B cell (primary cell): ENCODE measurements around the gene STOX1. TPM values are rescaled to one million over a fixed set of nuclear protein-coding genes. Genes with fewer than 3 reads are reported as not detected.

Source experiments
- ATAC-seq: fragments of 200-7000 bp; cut with Tn5 transposase; one replicate; pipeline ENCODE4 v1.10.0; 2021; ENCODE audit warnings: low read depth, mild to moderate bottlenecking, moderate number of reproducible peaks, moderate library complexity
- CTCF ChIA-PET: fragments of 350-600 bp; sonication (Branson Sonifier 250); formaldehyde crosslinking; loops from one replicate; lab custom pipeline; 2021; ENCODE audit warnings: antibody characterized with exemption, inconsistent platforms; lab: Charles Lee
- POLR2A ChIA-PET: fragments of 350-600 bp; sonication (Branson Sonifier 250); formaldehyde crosslinking; loops from one replicate; lab custom pipeline; 2021; ENCODE audit warnings: antibody characterized with exemption; lab: Charles Lee
- DNase-seq: peaks from one replicate; pipeline ENCODE4 v3.0.0; 2013
- H2AFZ ChIP-seq: 2 replicates; pipeline ENCODE4 v1.6.1; 2012; ENCODE audit warnings: mild to moderate bottlenecking, low read depth, low read length; ENCODE audit not compliant: insufficient read depth, poor library complexity, severe bottlenecking
- H3K27ac ChIP-seq, 2 donors: 1 replicate in 1 of 2; 2 replicates in 1 of 2; pipeline ENCODE4 v1.5.1; 2012 to 2013; ENCODE audit warnings: low read length in 2 of 2, mild to moderate bottlenecking in 2 of 2, moderate library complexity in 1 of 2
- H3K27me3 ChIP-seq, 4 experiments: fragments of 200-600 bp in 1 of 4; sonication (generic) in 1 of 4; replicated peaks in 1 of 4; 1 replicate in 2 of 4; 2 replicates in 2 of 4; pipeline versions ENCODE4 v1.6.1 to v1.7.0; 2013 to 2016; ENCODE audit warnings: low read length in 3 of 4, mild to moderate bottlenecking in 2 of 4, mixed read lengths in 1 of 4, moderate library complexity in 1 of 4; ENCODE audit not compliant: insufficient read depth in 4 of 4, control insufficient read depth in 3 of 4; ENCODE audit errors: control extremely low read depth in 1 of 4
- H3K36me3 ChIP-seq, 2 experiments: replicated peaks in 1 of 2; 1 replicate in 1 of 2; 2 replicates in 1 of 2; pipeline versions ENCODE4 v1.6.1 to v1.7.1; 2013; ENCODE audit warnings: low read length in 1 of 2; ENCODE audit not compliant: insufficient read depth in 2 of 2, control insufficient read depth in 1 of 2; ENCODE audit errors: control extremely low read depth in 1 of 2, extremely low read depth in 1 of 2
- H3K4me1 ChIP-seq, 2 donors: fragments of 200-600 bp in 1 of 2; sonication (generic) in 1 of 2; 1 replicate in 1 of 2; 2 replicates in 1 of 2; pipeline versions ENCODE4 v1.5.1 to v1.6.1; 2013 to 2017; ENCODE audit warnings: low read length in 2 of 2; ENCODE audit not compliant: control insufficient read depth in 2 of 2, insufficient read depth in 2 of 2
- H3K4me2 ChIP-seq: replicated peaks from 2 replicates; pipeline ENCODE3; 2012; ENCODE audit warnings: mild to moderate bottlenecking, low read depth, low read length; ENCODE audit not compliant: poor library complexity, severe bottlenecking
- H3K4me3 ChIP-seq, 5 experiments: fragments of 200-600 bp in 1 of 5; sonication (generic) in 1 of 5; 1 replicate in 3 of 5; 2 replicates in 2 of 5; pipeline versions ENCODE4 v1.5.1 to v1.7.0; 2011 to 2016; ENCODE audit warnings: low read length in 4 of 5, mild to moderate bottlenecking in 4 of 5, low read depth in 2 of 5, control low read depth in 1 of 5, moderate library complexity in 1 of 5; ENCODE audit not compliant: insufficient read depth in 1 of 5; ENCODE audit errors: control extremely low read depth in 1 of 5, extremely low read depth in 1 of 5
- H3K79me2 ChIP-seq: fragments of 200-600 bp; sonication (generic); one replicate; pipeline ENCODE4 v1.6.0; 2016; ENCODE audit warnings: low read length; ENCODE audit not compliant: control insufficient read depth, insufficient read depth
- H3K9ac ChIP-seq: fragments of 200-600 bp; sonication (generic); 2 replicates; pipeline ENCODE4 v1.6.1; 2017; ENCODE audit warnings: mild to moderate bottlenecking, low read length, moderate library complexity
- H3K9me3 ChIP-seq, 3 donors: one replicate each; pipeline versions ENCODE4 v1.6.1 to v1.7.1; 2013; ENCODE audit warnings: low read length in 2 of 3; ENCODE audit not compliant: control insufficient read depth in 2 of 3, insufficient read depth in 1 of 3; ENCODE audit errors: control extremely low read depth in 1 of 3
- H4K20me1 ChIP-seq: 2 replicates; pipeline ENCODE4 v1.6.0; 2012; ENCODE audit warnings: mild to moderate bottlenecking, low read length; ENCODE audit not compliant: insufficient read depth, control insufficient read depth, poor library complexity, severe bottlenecking
- H3K27ac Mint-ChIP-seq: one replicate; pipeline ENCODE4 v1.8.0; 2021; ENCODE audit warnings: mixed read lengths
- H3K27me3 Mint-ChIP-seq: one replicate; pipeline ENCODE4 v1.8.0; 2021; ENCODE audit warnings: mixed read lengths
- H3K4me1 Mint-ChIP-seq: one replicate; pipeline ENCODE4 v1.8.0; 2021; ENCODE audit warnings: mixed read lengths
- H3K4me3 Mint-ChIP-seq: one replicate; pipeline ENCODE4 v1.8.0; 2021; ENCODE audit warnings: mixed read lengths
- H3K9me3 Mint-ChIP-seq: one replicate; pipeline ENCODE4 v1.8.0; 2022; ENCODE audit warnings: mixed read lengths; ENCODE audit not compliant: insufficient read depth
- CTCF ChIP-seq: fragments of 200-600 bp; IDR thresholded peaks from one replicate; pipeline ENCODE4 v1.8.0; 2022; ENCODE audit warnings: antibody characterized with exemption, mild to moderate bottlenecking
- EZH2 ChIP-seq: IDR thresholded peaks from 2 replicates; pipeline ENCODE4 v1.6.1; 2012; ENCODE audit warnings: borderline replicate concordance, low read depth, mild to moderate bottlenecking, moderate library complexity, low read length; ENCODE audit not compliant: insufficient read depth, poor library complexity, severe bottlenecking
- WGBS: methylation state at CpG from one replicate; pipeline ENCODE4 v1.1.5; 2013; ENCODE audit warnings: missing lambda C conversion rate; ENCODE audit not compliant: insufficient coverage; 5-methylcytosine and 5-hydroxymethylcytosine counted together
- intact Hi-C: fragments of 100-400 bp; cut with micrococcal nuclease; formaldehyde crosslinking; loops from one replicate; pipeline ENCODE4 v1.10.0; 2022
- polyA plus RNA-seq: library from polyadenylated mRNA; depleted of rRNA; stranded (reverse); fragments of >200 nt; gene quantifications from 2 replicates; pipeline ENCODE4 v1.2.3, GENCODE V29; 2012
- total RNA-seq, 2 donors: library from RNA; stranded (reverse); fragments of 120-200 nt in 1 of 2; gene quantifications; 1 replicate in 1 of 2; 2 replicates in 1 of 2; pipeline versions ENCODE4 v1.2.3 to v1.2.4, GENCODE V29; 2013 to 2022

STOX1 gene
- total and polyA plus RNA-seq, 2 donors (not counting 1 experiment from before 2014, with no cell fraction given): 0.07 to 0.57 TPM

- 97% methylated on average over 6 of the region's 10 CpGs for WGBS
- no peak overlapping the region for H3K27ac ChIP-seq
- peaks cover 3 to 7% of the 10 kb centered on the region in 2 donors for H3K4me1 ChIP-seq
- TF ChIP-seq EZH2 (no peak), CTCF (no peak)
- H3K27me3 ChIP-seq: peaks cover 0 to 13% (median 0%) of the 10 kb centered on the region in 4 experiments
- H3K9me3 ChIP-seq: no peaks in the 10 kb centered on the region
- CTCF ChIA-PET: no interaction called here
- no peak overlapping the region for H3K9ac ChIP-seq
- H3K4me2 ChIP-seq: no peak overlapping the region
- no peaks in the 10 kb centered on the region for H3K36me3 ChIP-seq
- no peaks in the 10 kb centered on the region for H4K20me1 ChIP-seq
- no peak overlapping the region for H3K4me3 ChIP-seq
- POLR2A ChIA-PET: no interaction called here
- peak; percentile 10 for DNase-seq
- H3K27me3 Mint-ChIP-seq: peaks cover 3% of the 10 kb centered on the region
- peak overlapping the region; percentile 71 for H3K4me3 Mint-ChIP-seq
- no peaks in the 10 kb centered on the region for H3K9me3 Mint-ChIP-seq
- intact Hi-C loops: loop anchor here (10.0 kb wide), 1 partner anchor 76 kb away; the partner anchor contains the start of gene DDX50
- peak overlapping the region; percentile 65 for H2AFZ ChIP-seq
- H3K27ac Mint-ChIP-seq: no peak overlapping the region
- peaks cover 5% of the 10 kb centered on the region for H3K4me1 Mint-ChIP-seq
- no peak for ATAC-seq
- no peaks in the 10 kb centered on the region for H3K79me2 ChIP-seq
Observed at GRCh38 chr10:68828833-68829232, 1.5 kb downstream of the STOX1 start.

- intact Hi-C loops: loop anchor here (10.0 kb wide), 1 partner anchor 75 kb away; the partner anchor contains the start of gene DDX50
- no peak overlapping the region for H3K27ac Mint-ChIP-seq
- H2AFZ ChIP-seq: no peak overlapping the region
- H3K4me1 Mint-ChIP-seq: peaks cover 5% of the 10 kb centered on the region
- ATAC-seq: no peak
- DNase-seq: no peak
- CTCF ChIA-PET: no interaction called here
- H3K9me3 ChIP-seq: no peaks in the 10 kb centered on the region
- TF ChIP-seq EZH2: no peak
- no peak for TF ChIP-seq CTCF
- POLR2A ChIA-PET: no interaction called here
- peaks cover 0 to 13% (median 0%) of the 10 kb centered on the region in 4 experiments for H3K27me3 ChIP-seq
- WGBS: 90% methylated on average over 2 of the region's 6 CpGs
- H3K36me3 ChIP-seq: no peaks in the 10 kb centered on the region
- H3K4me1 ChIP-seq: peaks cover 3 to 7% of the 10 kb centered on the region in 2 donors
- no peak overlapping the region for H3K4me3 ChIP-seq
- H3K27me3 Mint-ChIP-seq: peaks cover 2% of the 10 kb centered on the region
- no peaks in the 10 kb centered on the region for H3K79me2 ChIP-seq
- H3K9me3 Mint-ChIP-seq: no peaks in the 10 kb centered on the region
- H3K4me2 ChIP-seq: no peak overlapping the region
- no peaks in the 10 kb centered on the region for H4K20me1 ChIP-seq
- H3K27ac ChIP-seq: no peak overlapping the region
- no peak overlapping the region for H3K9ac ChIP-seq
- H3K4me3 Mint-ChIP-seq: no peak overlapping the region
Observed at GRCh38 chr10:68829521-68829920, 2.2 kb downstream of the STOX1 start.
